Neural progenitor cell (in vitro differentiated cells): Measurements from ENCODE around the gene KCNC1.

Experiments used
- CTCF ChIP-seq: fragments of 200-600 bp; sonication (generic); IDR thresholded peaks from 2 replicates; pipeline ENCODE4 v1.5.1; 2017; ENCODE audit warnings: antibody characterized with exemption, mild to moderate bottlenecking
- EZH2 ChIP-seq: fragments of 200-600 bp; sonication (generic); IDR thresholded peaks from 2 replicates; pipeline ENCODE4 v1.6.1; 2017; ENCODE audit warnings: antibody characterized with exemption, mild to moderate bottlenecking, moderate library complexity

GRCh38 chr11:17773674-17774073 lies 39.1 kb downstream of the KCNC1 start:
- TF ChIP-seq CTCF, result no peak
- TF ChIP-seq EZH2, result no peak
